GM12878 (cell line): ENCODE data around the gene DMXL2. TPM values are rescaled to one million over a fixed set of nuclear protein-coding genes. Genes with fewer than 3 reads are reported as not detected.
A peak's percentile ranks its signal among the peaks of the same experiment; 100 is the strongest.

Experiments
- DPF2 ChIP-seq: fragments of 450-650 bp; IDR thresholded peaks from 2 replicates; pipeline ENCODE4 v1.6.1; 2017; ENCODE audit warnings: mild to moderate bottlenecking
- EED ChIP-seq: sonication (generic); IDR thresholded peaks from 2 replicates; pipeline ENCODE4 v1.6.1; 2016; ENCODE audit warnings: antibody characterized with exemption, low read depth
- FOXK2 ChIP-seq: fragments of 450-650 bp; IDR thresholded peaks from 2 replicates; pipeline ENCODE4 v1.6.1; 2017; ENCODE audit warnings: mild to moderate bottlenecking, moderate library complexity
- FOXM1 ChIP-seq: IDR thresholded peaks from 2 replicates; pipeline ENCODE4 v1.6.1; 2012; ENCODE audit warnings: low read depth, mild to moderate bottlenecking, inconsistent platforms, low read length, moderate library complexity
- MTA2 ChIP-seq: fragments of 450-650 bp; IDR thresholded peaks from 2 replicates; pipeline ENCODE4 v1.6.1; 2016; ENCODE audit warnings: low read depth, mild to moderate bottlenecking, moderate library complexity
- MXI1 ChIP-seq: fragments of 150-350 bp; IDR thresholded peaks from 2 replicates; pipeline ENCODE4 v1.6.1; 2011; ENCODE audit warnings: low read depth, mild to moderate bottlenecking, inconsistent platforms, low read length, improper control_type of control experiment
- NR2F1 ChIP-seq: fragments of 450-650 bp; conservative IDR thresholded peaks from 2 replicates; pipeline ENCODE4 v1.6.1; 2017; ENCODE audit warnings: mild to moderate bottlenecking
- PBX3 ChIP-seq: IDR thresholded peaks from 2 replicates; pipeline ENCODE4 v1.6.1; 2011; ENCODE audit warnings: mild to moderate bottlenecking, low read depth, low read length, moderate library complexity; ENCODE audit not compliant: insufficient replicate concordance
- ZNF687 ChIP-seq: fragments of 450-650 bp; IDR thresholded peaks from 2 replicates; pipeline ENCODE4 v1.6.1; 2017; ENCODE audit warnings: mild to moderate bottlenecking, moderate library complexity
- polyA plus RNA-seq, 11 experiments: library from polyadenylated mRNA; depleted of rRNA in 4 of 11; unstranded in 6 of 11; stranded (reverse) in 5 of 11; fragments of >200 nt; fragmentation: Nextera tagmentation in 4 of 11; fragmentation: Illumina TruSeq in 1 of 11; extraction: Ambion mirVana in 4 of 11; extraction: Trizol in 1 of 11; gene quantifications; 1 replicate in 1 of 11; 2 replicates in 10 of 11; pipeline versions ENCODE4 v1.2.1 to v1.2.3, GENCODE V29; 2011 to 2016; ENCODE audit warnings: inconsistent platforms in 2 of 11, missing spikeins in 2 of 11, low read depth in 1 of 11
- total RNA-seq, 4 experiments: library from RNA; depleted of rRNA in 3 of 4; stranded (reverse); fragments of >200 nt in 3 of 4; fragmentation: Illumina TruSeq in 1 of 4; extraction: Trizol in 1 of 4; gene quantifications; 2 replicates each; pipeline versions ENCODE4 v1.2.1 to v1.2.3, GENCODE V29; 2013 to 2021
- TF ChIP-seq, protein P1 (sequence below): fragments of 450-650 bp; IDR thresholded peaks from 2 replicates; pipeline ENCODE4 v1.6.1; 2016; ENCODE audit warnings: mild to moderate bottlenecking

Gene DMXL2
- total and polyA plus RNA-seq, 10 of the 15 experiments (the other 5 are each of a cell fraction or from before 2014, with no cell fraction given) = 8.5 to 32.1 (median 22.0) TPM

- TF ChIP-seq NR2F1 = 0 out of 2 replicates have a peak, but pooled peaks have one; percentile 16
- 0 out of 2 replicates have a peak, but pooled peaks have one; percentile 4 for TF ChIP-seq EED
- no peak for TF ChIP-seq MXI1
- no peak for TF ChIP-seq FOXK2
- TF ChIP-seq DPF2 = peak; percentile 44; the same call in 1 of the 2 replicates
- no peak for TF ChIP-seq PBX3
- 0 out of 2 replicates have a peak, but pooled peaks have one; percentile 15 for TF ChIP-seq ZNF687
- no peak; the same call in 1 of the 2 replicates for TF ChIP-seq FOXM1
- TF ChIP-seq MTA2 = no peak
- TF ChIP-seq, protein P1, sequence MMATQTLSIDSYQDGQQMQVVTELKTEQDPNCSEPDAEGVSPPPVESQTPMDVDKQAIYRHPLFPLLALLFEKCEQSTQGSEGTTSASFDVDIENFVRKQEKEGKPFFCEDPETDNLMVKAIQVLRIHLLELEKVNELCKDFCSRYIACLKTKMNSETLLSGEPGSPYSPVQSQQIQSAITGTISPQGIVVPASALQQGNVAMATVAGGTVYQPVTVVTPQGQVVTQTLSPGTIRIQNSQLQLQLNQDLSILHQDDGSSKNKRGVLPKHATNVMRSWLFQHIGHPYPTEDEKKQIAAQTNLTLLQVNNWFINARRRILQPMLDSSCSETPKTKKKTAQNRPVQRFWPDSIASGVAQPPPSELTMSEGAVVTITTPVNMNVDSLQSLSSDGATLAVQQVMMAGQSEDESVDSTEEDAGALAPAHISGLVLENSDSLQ = no peak
- TF ChIP-seq, all 136 proteins: peak for 15
Observed at GRCh38 chr15:51622604-51623370, at the start of gene DMXL2 (continued).
